CD4-positive, CD25-positive, alpha-beta regulatory T cell (primary cell): ENCODE data around the gene FAM107B. TPM values are rescaled to one million over a fixed set of nuclear protein-coding genes. Genes with fewer than 3 reads are reported as not detected.

Experiments used
- ATAC-seq, 2 donors: fragments of 150-1000 bp; cut with Tn5 transposase; one replicate each; pipeline ENCODE4 v1.10.0; 2021; ENCODE audit warnings: low read depth in 2 of 2, moderate number of reproducible peaks in 2 of 2, moderate library complexity in 1 of 2
- DNase-seq, 3 donors: peaks; one replicate each; pipeline versions ENCODE4 v3.0.0 to v3.0.0-alpha.2; 2012 to 2022; ENCODE audit warnings: mixed read lengths in 1 of 3
- H3K27ac ChIP-seq: one replicate; pipeline ENCODE4 v1.7.0; 2013; ENCODE audit warnings: mild to moderate bottlenecking, low read length; ENCODE audit not compliant: insufficient read depth, poor library complexity, severe bottlenecking
- H3K27me3 ChIP-seq: one replicate; pipeline ENCODE4 v1.7.0; 2013; ENCODE audit warnings: low read length; ENCODE audit not compliant: control insufficient read depth, insufficient read depth
- H3K36me3 ChIP-seq: one replicate; pipeline ENCODE4 v1.7.0; 2013; ENCODE audit warnings: mild to moderate bottlenecking, low read length, moderate library complexity; ENCODE audit not compliant: control insufficient read depth, insufficient read depth
- H3K4me1 ChIP-seq: 2 replicates; pipeline ENCODE4 v1.7.0; 2013; ENCODE audit warnings: mild to moderate bottlenecking, low read length; ENCODE audit not compliant: insufficient read depth, control insufficient read depth, poor library complexity, severe bottlenecking
- H3K4me3 ChIP-seq: one replicate; pipeline ENCODE4 v1.7.0; 2013; ENCODE audit warnings: low read depth, mild to moderate bottlenecking, low read length, moderate library complexity
- H3K9me3 ChIP-seq, 2 experiments: 1 replicate in 1 of 2; 2 replicates in 1 of 2; pipeline ENCODE4 v1.7.0; 2013; ENCODE audit warnings: low read length in 2 of 2, mild to moderate bottlenecking in 1 of 2, moderate library complexity in 1 of 2; ENCODE audit not compliant: control insufficient read depth in 2 of 2
- H3K27ac Mint-ChIP-seq, 3 donors: one replicate each; pipeline ENCODE4 v1.8.0; 2020 to 2022; ENCODE audit warnings: mild to moderate bottlenecking in 3 of 3, mixed read lengths in 3 of 3, moderate library complexity in 2 of 3
- H3K27me3 Mint-ChIP-seq: one replicate; pipeline ENCODE4 v1.8.0; 2022; ENCODE audit warnings: mild to moderate bottlenecking, mixed read lengths
- H3K36me3 Mint-ChIP-seq: one replicate; pipeline ENCODE4 v1.8.0; 2020; ENCODE audit warnings: mixed read lengths
- H3K4me1 Mint-ChIP-seq, 4 donors: one replicate each; pipeline ENCODE4 v1.8.0; 2020 to 2022; ENCODE audit warnings: mixed read lengths in 4 of 4, mild to moderate bottlenecking in 1 of 4
- H3K4me3 Mint-ChIP-seq, 4 donors: one replicate each; pipeline ENCODE4 v1.8.0; 2020 to 2022; ENCODE audit warnings: mild to moderate bottlenecking in 4 of 4, mixed read lengths in 4 of 4, moderate library complexity in 3 of 4
- H3K9me3 Mint-ChIP-seq, 7 donors: one replicate each; pipeline ENCODE4 v1.8.0; 2020 to 2022; ENCODE audit warnings: mixed read lengths in 7 of 7, mild to moderate bottlenecking in 3 of 7, moderate library complexity in 2 of 7
- polyA plus RNA-seq, 4 donors: library from polyadenylated mRNA; unstranded; fragments of 300-500 nt; fragmentation: Illumina TruSeq; gene quantifications; one replicate each; pipeline ENCODE4 v1.2.3, GENCODE V29; 2021
- total RNA-seq: library from RNA; stranded (reverse); gene quantifications from one replicate; pipeline ENCODE4 v1.2.3, GENCODE V29; 2022

Gene FAM107B
- total and polyA plus RNA-seq, 5 donors from 2014 or later = 202 to 327 (median 296) TPM

DNA sequence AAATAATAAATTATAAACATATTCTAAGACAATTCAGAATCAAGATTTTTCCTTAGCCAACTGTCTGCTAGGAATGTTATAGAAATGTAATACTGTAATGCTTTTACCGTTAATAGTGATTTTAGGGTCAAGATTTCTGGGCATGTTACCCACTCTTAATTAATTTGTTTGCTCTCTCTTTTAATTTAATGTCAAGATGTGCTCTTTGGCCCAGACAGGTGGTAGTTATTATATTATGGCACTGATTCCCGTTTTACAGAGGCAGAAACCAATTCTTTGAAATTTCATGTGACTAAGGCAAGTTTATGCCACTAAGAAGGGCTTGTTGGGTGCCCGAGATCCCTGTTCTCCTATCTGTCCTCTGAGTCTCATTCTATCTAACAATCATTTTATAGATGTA is 959 bp upstream of the FAM107B start:
- no peak for DNase-seq
- H3K9me3 Mint-ChIP-seq = peaks cover 0 to 2% (median 0%) of the 10 kb centered on the region in 7 donors

GRCh38 chr10:14774214-14774580 is 500 bp downstream of the FAM107B start:
- Mint-ChIP-seq H3K9me3 (peaks cover 0 to 2% (median 0%) of the 10 kb centered on the region in 7 donors), H3K4me3 (no peak overlapping the region), H3K36me3 (no peaks in the 10 kb centered on the region), H3K27ac (no peak overlapping the region), H3K27me3 (peaks cover 4% of the 10 kb centered on the region), H3K4me1 (peaks cover 0 to 2% (median 0%) of the 10 kb centered on the region in 4 donors)
- Histone ChIP-seq H3K4me3 (no peak overlapping the region), H3K9me3 (no peaks in the 10 kb centered on the region), H3K4me1 (no peaks in the 10 kb centered on the region), H3K27me3 (no peaks in the 10 kb centered on the region), H3K36me3 (no peaks in the 10 kb centered on the region), H3K27ac (no peak overlapping the region)
- ATAC-seq = no peak
- DNase-seq = no peak

More for the DNA sequence above, 959 bp upstream of the FAM107B start:
- no peaks in the 10 kb centered on the region for H3K9me3 ChIP-seq
- H3K4me3 ChIP-seq = no peak overlapping the region
- H3K27ac ChIP-seq = no peak overlapping the region
- no peaks in the 10 kb centered on the region for H3K27me3 ChIP-seq
- Mint-ChIP-seq H3K4me1 (peaks cover 0 to 2% (median 0%) of the 10 kb centered on the region in 4 donors), H3K36me3 (no peaks in the 10 kb centered on the region), H3K27me3 (peaks cover 4% of the 10 kb centered on the region), H3K27ac (no peak overlapping the region), H3K4me3 (no peak overlapping the region)
- no peak for ATAC-seq
- no peaks in the 10 kb centered on the region for H3K36me3 ChIP-seq
- no peaks in the 10 kb centered on the region for H3K4me1 ChIP-seq

- Histone ChIP-seq H3K4me3 (no peak overlapping the region), H3K36me3 (no peaks in the 10 kb centered on the region), H3K27ac (no peak overlapping the region), H3K9me3 (no peaks in the 10 kb centered on the region), H3K4me1 (no peaks in the 10 kb centered on the region), H3K27me3 (peaks cover 2% of the 10 kb centered on the region)
- Mint-ChIP-seq H3K4me1 (peaks cover 0 to 2% (median 0%) of the 10 kb centered on the region in 4 donors), H3K4me3 (no peak overlapping the region), H3K9me3 (peaks cover 0 to 2% (median 0%) of the 10 kb centered on the region in 7 donors), H3K36me3 (no peaks in the 10 kb centered on the region), H3K27me3 (peaks cover 9% of the 10 kb centered on the region), H3K27ac (no peak overlapping the region)
- DNase-seq (no peak), ATAC-seq (no peak)
These were observed 1.0 kb downstream of the FAM107B start for GRCh38 chr10:14773551-14774213.

DNA sequence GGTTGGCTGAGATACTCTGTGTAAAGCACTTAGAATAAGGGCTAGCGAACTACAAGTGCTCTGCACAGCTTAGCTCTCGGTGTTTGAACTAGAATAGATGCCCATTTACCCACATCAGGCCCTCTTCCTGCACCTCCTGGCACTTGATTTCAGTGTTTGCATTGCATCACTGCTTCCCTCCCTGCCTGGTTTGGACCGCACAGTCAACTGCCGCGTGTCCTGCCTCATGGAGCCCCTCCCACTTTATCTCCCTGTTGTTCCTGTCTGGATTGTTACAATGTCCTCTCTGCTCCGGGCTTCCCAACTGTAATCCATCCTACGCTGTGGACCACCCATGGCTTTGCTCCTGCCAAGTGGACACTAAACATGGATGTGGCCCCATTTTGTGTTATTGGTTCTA is 2.3 kb downstream of the FAM107B start:
- no peak overlapping the region for H3K4me3 ChIP-seq
- no peaks in the 10 kb centered on the region for H3K9me3 ChIP-seq
- Mint-ChIP-seq H3K36me3 (no peaks in the 10 kb centered on the region), H3K4me3 (no peak overlapping the region), H3K4me1 (peaks cover 0 to 2% (median 0%) of the 10 kb centered on the region in 4 donors), H3K27me3 (peaks cover 13% of the 10 kb centered on the region), H3K27ac (no peak overlapping the region), H3K9me3 (peaks cover 0 to 2% (median 0%) of the 10 kb centered on the region in 7 donors)
- no peaks in the 10 kb centered on the region for H3K36me3 ChIP-seq
- H3K27ac ChIP-seq = no peak overlapping the region
- no peaks in the 10 kb centered on the region for H3K4me1 ChIP-seq
- no peak for ATAC-seq
- DNase-seq = no peak
- H3K27me3 ChIP-seq = peaks cover 3% of the 10 kb centered on the region

- Histone ChIP-seq H3K4me3 (no peak overlapping the region), H3K36me3 (no peaks in the 10 kb centered on the region), H3K9me3 (no peaks in the 10 kb centered on the region), H3K27ac (no peak overlapping the region), H3K4me1 (no peaks in the 10 kb centered on the region), H3K27me3 (peaks cover 9% of the 10 kb centered on the region)
- Mint-ChIP-seq H3K4me1 (peaks cover 0 to 2% (median 0%) of the 10 kb centered on the region in 4 donors), H3K4me3 (no peak overlapping the region), H3K9me3 (peaks cover 0 to 2% (median 0%) of the 10 kb centered on the region in 7 donors), H3K36me3 (no peaks in the 10 kb centered on the region), H3K27ac (no peak overlapping the region), H3K27me3 (peaks cover 21% of the 10 kb centered on the region)
- ATAC-seq (no peak), DNase-seq (no peak)
These were observed 3.8 kb downstream of the FAM107B start for GRCh38 chr10:14770927-14771326.

GRCh38 chr10:14761372-14761771 is 13.3 kb downstream of the FAM107B start:
- no peak overlapping the region for H3K4me3 ChIP-seq
- Mint-ChIP-seq H3K4me1 (no peaks in the 10 kb centered on the region), H3K36me3 (no peaks in the 10 kb centered on the region), H3K27ac (no peak overlapping the region), H3K27me3 (peaks cover 21% of the 10 kb centered on the region), H3K4me3 (no peak overlapping the region), H3K9me3 (peaks cover 0 to 1% (median 0%) of the 10 kb centered on the region in 7 donors)
- H3K27ac ChIP-seq = no peak overlapping the region
- no peaks in the 10 kb centered on the region for H3K36me3 ChIP-seq
- ATAC-seq (no peak), DNase-seq (no peak)
- H3K4me1 ChIP-seq = no peaks in the 10 kb centered on the region
- H3K9me3 ChIP-seq = no peaks in the 10 kb centered on the region
- peaks cover 7% of the 10 kb centered on the region for H3K27me3 ChIP-seq

DNA sequence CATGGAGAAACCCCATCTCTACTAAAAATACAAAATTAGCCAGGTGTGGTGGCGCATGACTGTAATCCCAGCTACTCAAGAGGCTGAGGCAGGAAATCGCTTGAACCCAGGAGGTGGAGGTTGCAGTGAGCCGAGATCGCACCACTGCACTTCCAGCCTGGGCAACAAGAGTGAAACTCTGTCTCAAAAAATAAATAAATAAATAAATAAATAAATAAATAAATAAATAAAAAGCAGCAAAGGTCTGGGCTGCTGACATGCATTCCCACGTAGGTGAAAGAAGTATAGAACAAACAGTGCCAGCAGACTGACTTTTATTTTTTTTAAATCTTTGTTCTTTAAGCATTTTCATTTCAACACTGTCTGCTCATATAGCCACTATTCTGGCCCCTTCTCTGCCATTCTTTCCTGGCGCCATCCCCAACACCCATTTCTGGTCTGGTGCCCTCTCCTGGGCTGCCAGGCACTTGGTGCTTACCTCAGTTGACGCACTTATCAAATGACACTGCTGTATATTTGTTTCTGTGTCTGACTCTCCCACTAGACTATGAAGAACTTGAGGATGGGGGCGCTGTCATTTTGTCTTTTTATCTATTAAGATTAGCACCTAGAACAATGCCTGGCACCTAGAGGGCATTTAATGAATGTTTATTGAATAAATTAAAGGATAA is 15.6 kb downstream of the FAM107B start:
- H3K4me3 Mint-ChIP-seq = no peak overlapping the region

More for the DNA sequence above, 15.6 kb downstream of the FAM107B start:
- Mint-ChIP-seq H3K4me1 (no peaks in the 10 kb centered on the region), H3K27ac (no peak overlapping the region), H3K27me3 (peaks cover 5% of the 10 kb centered on the region), H3K36me3 (no peaks in the 10 kb centered on the region), H3K9me3 (peaks cover 0 to 3% (median 0%) of the 10 kb centered on the region in 7 donors)
- no peaks in the 10 kb centered on the region for H3K4me1 ChIP-seq
- DNase-seq (peak in 1 of 3 donors; percentile 37), ATAC-seq (no peak)
- no peaks in the 10 kb centered on the region for H3K9me3 ChIP-seq
- H3K36me3 ChIP-seq = no peaks in the 10 kb centered on the region
- H3K27me3 ChIP-seq = peaks cover 2% of the 10 kb centered on the region
- H3K4me3 ChIP-seq = no peak overlapping the region
- no peak overlapping the region for H3K27ac ChIP-seq
